HG03108 (cell line): ENCODE measurements around the gene PFDN4.

ENCODE experiments used
- ATAC-seq: cut with Tn5 transposase; IDR thresholded peaks from one replicate; pipeline ENCODE4 v1.9.1; 2021; ENCODE audit warnings: moderate library complexity; ENCODE audit not compliant: unreplicated experiment

PFDN4 gene

DNA sequence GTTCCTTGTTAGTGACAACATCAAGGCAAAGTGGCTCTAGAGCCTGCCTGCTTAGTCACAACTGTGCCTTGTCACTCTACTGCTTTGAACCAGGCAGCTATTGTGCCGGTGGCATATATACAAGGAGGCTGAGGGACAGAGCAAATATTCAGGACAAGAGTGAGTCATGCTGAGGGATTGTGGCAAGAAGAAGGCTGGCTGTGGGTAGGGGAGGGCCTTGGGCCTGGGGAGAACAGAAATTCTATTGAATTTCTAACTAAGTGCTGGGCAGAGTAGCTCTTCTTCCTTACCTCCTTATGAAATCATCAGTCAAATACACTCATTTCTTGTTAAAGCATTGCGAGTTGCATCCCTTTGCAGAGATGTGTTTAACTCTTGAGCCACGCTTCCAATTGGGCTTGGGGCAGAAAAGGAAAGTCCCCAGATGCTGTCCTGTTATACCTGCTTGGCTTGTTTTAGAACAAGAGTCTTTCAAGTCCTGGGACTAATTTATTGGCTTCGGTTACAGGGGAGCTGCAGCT lies 59.7 kb downstream of the PFDN4 start:
- ATAC-seq, result no peak

DNA sequence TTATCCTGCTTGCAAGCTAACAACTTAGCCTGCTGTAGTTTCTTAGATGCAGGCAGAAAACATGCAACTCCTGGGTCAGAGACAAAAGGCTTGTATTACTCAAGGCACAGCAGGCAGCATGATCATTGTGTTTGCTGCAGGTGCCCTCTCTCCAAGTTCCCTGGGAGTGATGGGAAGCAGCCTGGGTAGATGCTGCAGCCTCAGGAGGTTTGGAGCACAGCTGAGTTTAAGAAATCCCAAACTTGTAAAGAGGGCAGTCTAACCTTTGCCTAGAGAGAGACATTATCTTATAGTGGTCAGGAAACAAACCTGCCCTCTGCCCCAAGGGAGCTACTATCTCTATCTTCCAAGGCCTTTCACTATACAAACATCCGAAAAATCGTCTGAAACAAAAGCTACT lies 61.1 kb downstream of the PFDN4 start:
- no peak for ATAC-seq
